Endothelial cell of umbilical vein (primary cell): ENCODE results near the gene ENTR1. TPM values are rescaled to one million over a fixed set of nuclear protein-coding genes. Genes with fewer than 3 reads are reported as not detected.

ENCODE experiments used
- BruUV-seq: library from RNA; stranded (reverse); fragments of 400-500 nt; replicated peaks from 2 replicates; lab custom pipeline; 2021; lab: Mats Ljungman, UMichigan
- CTCF ChIA-PET: fragments of 300-600, 350-600 bp; sonication (Branson Sonifier 250); formaldehyde crosslinking; loops from one replicate; lab custom pipeline; 2021; ENCODE audit warnings: antibody characterized with exemption, inconsistent platforms; lab: Charles Lee
- POLR2A ChIA-PET: fragments of 300-600, 350-600 bp; sonication (Branson Sonifier 250); formaldehyde crosslinking; loops from one replicate; lab custom pipeline; 2021; ENCODE audit warnings: antibody characterized with exemption, inconsistent platforms; lab: Charles Lee
- DNase-seq: peaks from one replicate; pipeline ENCODE4 v3.0.0-alpha.2; 2011; ENCODE audit warnings: low read depth, low spot score
- FAIRE-seq: peaks from 2 replicates; lab custom pipeline; 2011; peaks lifted over from hg19 to GRCh38; lab: Jason Lieb, UNC
- H2AFZ ChIP-seq: 2 replicates; pipeline ENCODE4 v1.6.0; 2012; ENCODE audit warnings: low read depth, low read length, control low read depth, inconsistent platforms
- H3K27ac ChIP-seq: 2 replicates; pipeline ENCODE4 v1.5.1; 2011; ENCODE audit warnings: low read depth, mild to moderate bottlenecking, control low read depth, low read length, moderate library complexity; ENCODE audit not compliant: insufficient read depth
- H3K27me3 ChIP-seq, 2 experiments: 2 replicates each; pipeline versions ENCODE4 v1.6.0 to v1.6.1; 2011; ENCODE audit warnings: low read length in 2 of 2, mixed read lengths in 1 of 2; ENCODE audit not compliant: control insufficient read depth in 2 of 2, insufficient read depth in 2 of 2
- H3K36me3 ChIP-seq, 2 experiments: 2 replicates in 1 of 2; 3 replicates in 1 of 2; pipeline ENCODE4 v1.5.1; 2011; ENCODE audit warnings: low read length in 2 of 2, mild to moderate bottlenecking in 1 of 2, moderate library complexity in 1 of 2; ENCODE audit not compliant: control insufficient read depth in 2 of 2, insufficient read depth in 2 of 2; ENCODE audit errors: extremely low read depth in 1 of 2
- H3K4me1 ChIP-seq: 3 replicates; pipeline ENCODE4 v1.5.1; 2011; ENCODE audit warnings: mild to moderate bottlenecking, low read length; ENCODE audit not compliant: control insufficient read depth, insufficient read depth; ENCODE audit errors: extremely low read depth
- H3K4me2 ChIP-seq: 2 replicates; pipeline ENCODE4 v1.6.1; 2011; ENCODE audit warnings: low read length, control low read depth, mixed read lengths; ENCODE audit not compliant: insufficient read depth
- H3K4me3 ChIP-seq, 3 experiments: fragments of 200-600 bp in 1 of 3; sonication (generic), shearing (Covaris generic) in 1 of 3; replicated peaks in 1 of 3; 2 replicates each; pipeline ENCODE4 v1.5.1; 2011 to 2016; ENCODE audit warnings: control low read depth in 3 of 3, low read length in 3 of 3, mild to moderate bottlenecking in 2 of 3, inconsistent platforms in 1 of 3, low read depth in 1 of 3, moderate library complexity in 1 of 3; ENCODE audit not compliant: insufficient read depth in 1 of 3
- H3K79me2 ChIP-seq: 2 replicates; pipeline ENCODE4 v1.6.0; 2012; ENCODE audit warnings: low read length, inconsistent platforms; ENCODE audit not compliant: control insufficient read depth, insufficient read depth
- H3K9ac ChIP-seq: replicated peaks from 2 replicates; pipeline ENCODE3; 2011; ENCODE audit warnings: low read length, control low read depth; ENCODE audit not compliant: insufficient read depth; ENCODE audit errors: extremely low read depth
- H3K9me1 ChIP-seq: replicated peaks from 3 replicates; pipeline ENCODE4 v1.6.0; 2011; ENCODE audit warnings: mild to moderate bottlenecking, low read length; ENCODE audit not compliant: control insufficient read depth, insufficient read depth; ENCODE audit errors: extremely low read depth
- H3K9me3 ChIP-seq: replicated peaks from 2 replicates; pipeline ENCODE4 v1.5.1; 2012; ENCODE audit warnings: low read length, inconsistent platforms; ENCODE audit not compliant: control insufficient read depth, insufficient read depth
- H4K20me1 ChIP-seq: replicated peaks from 2 replicates; pipeline ENCODE3; 2011; ENCODE audit warnings: mild to moderate bottlenecking, low read length; ENCODE audit not compliant: control insufficient read depth, insufficient read depth; ENCODE audit errors: extremely low read depth
- EZH2 ChIP-seq: IDR thresholded peaks from 2 replicates; pipeline ENCODE4 v1.6.1; 2012; ENCODE audit warnings: borderline replicate concordance, low read depth, mild to moderate bottlenecking, moderate library complexity, low read length, inconsistent platforms; ENCODE audit not compliant: severe bottlenecking
- JUN ChIP-seq: IDR thresholded peaks from 2 replicates; pipeline ENCODE4 v1.6.1; 2011; ENCODE audit warnings: borderline replicate concordance, low read depth; ENCODE audit not compliant: insufficient read length, insufficient read depth
- MAX ChIP-seq: IDR thresholded peaks from 2 replicates; pipeline ENCODE4 v1.6.1; 2011; ENCODE audit not compliant: insufficient read depth, insufficient read length
- POLR2AphosphoS5 ChIP-seq: IDR thresholded peaks from 2 replicates; pipeline ENCODE4 v1.6.1; 2012; ENCODE audit warnings: low read depth, mild to moderate bottlenecking, control low read depth, low read length, moderate library complexity; ENCODE audit not compliant: insufficient read depth
- dilution Hi-C: fragments of 300-500 bp; cut with MboI; formaldehyde crosslinking; loops from one replicate; pipeline ENCODE4 v1.15.0; 2019; ENCODE audit warnings: low sequenced_read_pairs; ENCODE audit not compliant: extremely low pct_ligation_motif_present
- intact Hi-C: fragments of 100-400 bp; cut with micrococcal nuclease; formaldehyde crosslinking; loops from one replicate; pipeline ENCODE4 v1.10.0; 2022
- polyA plus RNA-seq, 4 experiments: library from polyadenylated mRNA; depleted of rRNA in 3 of 4; stranded (reverse) in 3 of 4; unstranded in 1 of 4; fragments of >200 nt; gene quantifications; 2 replicates each; pipeline versions ENCODE4 v1.2.1 to v1.2.3, GENCODE V29; 2011 to 2012; ENCODE audit warnings: missing spikeins in 1 of 4
- total RNA-seq: library from RNA; stranded (reverse); gene quantifications from 2 replicates; pipeline ENCODE4 v1.2.3, GENCODE V29; 2021

ENTR1 gene
- total and polyA plus RNA-seq, 2 donors (not counting 3 experiments of a cell fraction or from before 2014, with no cell fraction given) = 36.0 to 61.6 TPM

DNA sequence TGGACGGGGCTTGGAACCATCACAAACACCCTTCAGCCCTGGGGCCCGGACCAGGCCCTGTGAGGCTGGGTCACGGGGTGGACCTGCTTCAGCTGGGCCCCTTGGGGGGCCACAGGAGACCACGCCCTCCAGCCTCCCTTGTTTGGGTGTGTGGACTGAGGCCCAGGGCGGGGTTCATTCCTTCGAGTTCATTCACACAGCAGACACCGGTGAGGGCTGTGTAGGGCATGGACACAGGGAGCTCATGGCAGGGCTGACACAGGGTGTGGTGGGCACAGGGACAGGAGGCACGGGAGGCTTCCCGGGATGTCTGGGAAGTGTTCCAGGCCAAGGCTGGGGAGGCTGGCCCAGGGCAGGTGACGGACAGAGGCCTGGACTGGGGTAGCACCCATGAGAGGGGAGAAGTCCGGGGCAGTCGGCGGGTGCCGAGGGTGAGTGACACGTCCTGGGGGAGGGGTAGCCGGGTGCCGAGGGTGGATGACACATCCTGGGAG, 55.8 kb downstream of the ENTR1 start:
- Histone ChIP-seq H4K20me1 (no peaks in the 10 kb centered on the region), H3K4me1 (no peaks in the 10 kb centered on the region), H3K9ac (no peak overlapping the region), H3K4me3 (no peak overlapping the region), H3K27ac (no peak overlapping the region), H3K36me3 (peaks cover 0 to 5% of the 10 kb centered on the region in 2 experiments), H3K9me1 (no peaks in the 10 kb centered on the region), H3K79me2 (no peaks in the 10 kb centered on the region), H3K27me3 (no peaks in the 10 kb centered on the region), H3K9me3 (no peaks in the 10 kb centered on the region), H2AFZ (no peak overlapping the region), H3K4me2 (no peak overlapping the region)
- FAIRE-seq = no peak
- ChIA-PET CTCF (interaction anchor here (1.2 kb wide), 1 partner anchor 9 kb away, joined by 4 read pairs; the partner anchor contains the start of gene DNLZ), POLR2A (no interaction called here)
- DNase-seq = no peak
- TF ChIP-seq JUN (no peak), POLR2AphosphoS5 (peak; percentile 16)
- no TSS peak for BruUV-seq
- intact Hi-C loops = no loop called here
- dilution Hi-C loops = no loop called here

GRCh38 chr9:136353757-136354488, 56.5 kb downstream of the ENTR1 start:
- H3K36me3 ChIP-seq = peaks cover 0 to 5% of the 10 kb centered on the region in 2 experiments
- no peak for DNase-seq
- H4K20me1 ChIP-seq = no peaks in the 10 kb centered on the region
- no peak overlapping the region for H3K4me3 ChIP-seq
- no peak overlapping the region for H3K27ac ChIP-seq
- no peaks in the 10 kb centered on the region for H3K27me3 ChIP-seq
- POLR2A ChIA-PET = interaction anchor here (0.6 to 0.7 kb wide), 2 partner anchors 48 to 92 kb away, joined by 3 read pairs; no protein-coding TSS in a partner anchor
- H3K9me1 ChIP-seq = no peaks in the 10 kb centered on the region
- dilution Hi-C loops = no loop called here
- no peaks in the 10 kb centered on the region for H3K4me1 ChIP-seq
- CTCF ChIA-PET = interaction anchor here (1.2 kb wide), 1 partner anchor 9 kb away, joined by 4 read pairs; the partner anchor contains the start of gene DNLZ
- no peak overlapping the region for H3K9ac ChIP-seq
- no peaks in the 10 kb centered on the region for H3K9me3 ChIP-seq
- no peak overlapping the region for H3K4me2 ChIP-seq
- intact Hi-C loops = no loop called here
- no peak for FAIRE-seq
- TF ChIP-seq EZH2 = no peak
- TF ChIP-seq MAX = no peak
- BruUV-seq = no TSS peak
- H3K79me2 ChIP-seq = no peaks in the 10 kb centered on the region
- H2AFZ ChIP-seq = no peak overlapping the region
